ENCODE measurements around the gene C1orf141. TPM values are rescaled to one million over a fixed set of nuclear protein-coding genes. Genes with fewer than 3 reads are reported as not detected.

C1orf141 gene
- under 1 TPM in 1 of 2 donors, not detected in 1; 0.41 TPM for total RNA-seq

GRCh38 chr1:67134695-67135094 lies at the start of gene C1orf141:
Gene C1orf141 (minus strand): TSS chr1:67134970. CDS start chr1:67127240, 7,730 bp downstream.
- H3K9me3 Mint-ChIP-seq = no peaks in the 10 kb centered on the region
- DNase-seq (ENCODE audit: low spot score in 2 of 2) = no peak
- no peak within 1 kb of the TSS for H3K27ac Mint-ChIP-seq
- H3K36me3 Mint-ChIP-seq = no peaks in the 10 kb centered on the region
- peak; percentile 33 to 48 for ATAC-seq

GRCh38 chr1:67175530-67176087 lies 40.8 kb upstream of the C1orf141 start:
- ATAC-seq (peak; percentile 19 to 55), DNase-seq (ENCODE audit: low spot score in 2 of 2) (no peak)
- H3K36me3 Mint-ChIP-seq = peaks cover 5 to 66% of the 10 kb centered on the region in 2 donors
- peaks cover 8 to 20% of the 10 kb centered on the region in 2 donors for H3K9me3 Mint-ChIP-seq
- H3K27ac Mint-ChIP-seq = peak overlapping the region; percentile 88 to 100

GRCh38 chr1:67174716-67175284 lies 40.0 kb upstream of the C1orf141 start:
- Mint-ChIP-seq H3K36me3 (peaks cover 5 to 62% of the 10 kb centered on the region in 2 donors), H3K9me3 (peaks cover 8 to 18% of the 10 kb centered on the region in 2 donors), H3K27ac (peak overlapping the region; percentile 88 to 100)
- peak; percentile 60 for ATAC-seq
- DNase-seq (ENCODE audit: low spot score in 2 of 2) = no peak

GRCh38 chr1:67173988-67174387 lies 39.2 kb upstream of the C1orf141 start:
- H3K9me3 Mint-ChIP-seq = peaks cover 8 to 11% of the 10 kb centered on the region in 2 donors
- H3K36me3 Mint-ChIP-seq = peaks cover 5 to 53% of the 10 kb centered on the region in 2 donors
- DNase-seq (ENCODE audit: low spot score in 2 of 2) (no peak), ATAC-seq (no peak)
- H3K27ac Mint-ChIP-seq = peak overlapping the region in 1 of 2 donors; percentile 100

- DNase-seq (ENCODE audit: low spot score in 2 of 2) (no peak), ATAC-seq (peak; percentile 69 to 78)
- H3K9me3 Mint-ChIP-seq = peaks cover 8 to 11% of the 10 kb centered on the region in 2 donors
- H3K27ac Mint-ChIP-seq = peak overlapping the region; percentile 93 to 100
- peaks cover 5 to 49% of the 10 kb centered on the region in 2 donors for H3K36me3 Mint-ChIP-seq
Measured at GRCh38 chr1:67171978-67172377, 37.2 kb upstream of the C1orf141 start.

- peak; percentile 14 to 19 for ATAC-seq
- H3K36me3 Mint-ChIP-seq = peaks cover 5 to 45% of the 10 kb centered on the region in 2 donors
- H3K9me3 Mint-ChIP-seq = peaks cover 8 to 11% of the 10 kb centered on the region in 2 donors
- peak overlapping the region; percentile 93 to 100 for H3K27ac Mint-ChIP-seq
- no peak for DNase-seq (ENCODE audit: low spot score in 2 of 2)
Measured at GRCh38 chr1:67171574-67171955, 36.8 kb upstream of the C1orf141 start.

- H3K9me3 Mint-ChIP-seq = peaks cover 6 to 8% of the 10 kb centered on the region in 2 donors
- ATAC-seq = peak; percentile 3 to 6
- DNase-seq (ENCODE audit: low spot score in 2 of 2) = no peak
Measured at GRCh38 chr1:67170751-67171573, 36.2 kb upstream of the C1orf141 start.

GRCh38 chr1:67169932-67170331 lies 35.2 kb upstream of the C1orf141 start:
- H3K36me3 Mint-ChIP-seq = peaks cover 0 to 45% of the 10 kb centered on the region in 2 donors
- DNase-seq (ENCODE audit: low spot score in 2 of 2) (no peak), ATAC-seq (no peak)
- H3K9me3 Mint-ChIP-seq = peaks cover 2 to 3% of the 10 kb centered on the region in 2 donors
- peak overlapping the region in 1 of 2 donors; percentile 100 for H3K27ac Mint-ChIP-seq

More at GRCh38 chr1:67170751-67171573, 36.2 kb upstream of the C1orf141 start:
- Mint-ChIP-seq H3K27ac (peak overlapping the region; percentile 93 to 100), H3K36me3 (peaks cover 3 to 47% of the 10 kb centered on the region in 2 donors)

GRCh38 chr1:67169496-67169895 lies 34.7 kb upstream of the C1orf141 start:
- Mint-ChIP-seq H3K27ac (peak overlapping the region in 1 of 2 donors; percentile 100), H3K9me3 (no peaks in the 10 kb centered on the region), H3K36me3 (peaks cover 0 to 46% of the 10 kb centered on the region in 2 donors)
- ATAC-seq = no peak
- DNase-seq (ENCODE audit: low spot score in 2 of 2) = no peak

GRCh38 chr1:67166196-67166595 lies 31.4 kb upstream of the C1orf141 start, which contains the start of gene IL23R:
Gene IL23R (plus strand): TSS chr1:67166454. CDS start chr1:67168121, 1,667 bp downstream.
- ATAC-seq = peak; percentile 72 to 76
- Mint-ChIP-seq H3K36me3 (peaks cover 0 to 34% of the 10 kb centered on the region in 2 donors), H3K9me3 (no peaks in the 10 kb centered on the region), H3K27ac (peak within 1 kb of the TSS; percentile 70 to 96)
- peak; percentile 60 to 66 for DNase-seq (ENCODE audit: low spot score in 2 of 2)

GRCh38 chr1:67165468-67166041 lies 30.8 kb upstream of the C1orf141 start:
- DNase-seq (ENCODE audit: low spot score in 2 of 2) = no peak
- H3K27ac Mint-ChIP-seq = peak overlapping the region; percentile 70 to 96
- no peaks in the 10 kb centered on the region for H3K9me3 Mint-ChIP-seq
- H3K36me3 Mint-ChIP-seq = peaks cover 0 to 34% of the 10 kb centered on the region in 2 donors
- ATAC-seq = no peak

GRCh38 chr1:67162954-67163353 lies 28.2 kb upstream of the C1orf141 start:
- H3K27ac Mint-ChIP-seq = peak overlapping the region; percentile 78 to 99
- ATAC-seq = peak; percentile 76 to 83
- H3K36me3 Mint-ChIP-seq = peaks cover 0 to 25% of the 10 kb centered on the region in 2 donors
- DNase-seq (ENCODE audit: low spot score in 2 of 2) = peak; percentile 56 to 69
- no peaks in the 10 kb centered on the region for H3K9me3 Mint-ChIP-seq

- H3K27ac Mint-ChIP-seq = peak overlapping the region; percentile 71 to 92
- peaks cover 0 to 6% of the 10 kb centered on the region in 2 donors for H3K9me3 Mint-ChIP-seq
- peaks cover 0 to 12% of the 10 kb centered on the region in 2 donors for H3K36me3 Mint-ChIP-seq
- DNase-seq (ENCODE audit: low spot score in 2 of 2) (no peak), ATAC-seq (peak; percentile 77)
Measured at GRCh38 chr1:67159233-67159632, 24.5 kb upstream of the C1orf141 start.

- peak overlapping the region in 1 of 2 donors; percentile 58 for H3K27ac Mint-ChIP-seq
- H3K36me3 Mint-ChIP-seq = peaks cover 0 to 20% of the 10 kb centered on the region in 2 donors
- ATAC-seq (peak in 1 of 2 donors; percentile 9), DNase-seq (ENCODE audit: low spot score in 2 of 2) (no peak)
- H3K9me3 Mint-ChIP-seq = peaks cover 0 to 6% of the 10 kb centered on the region in 2 donors
Measured at GRCh38 chr1:67158401-67158800, 23.6 kb upstream of the C1orf141 start.

- ATAC-seq = no peak
- Mint-ChIP-seq H3K27ac (no peak overlapping the region), H3K9me3 (peaks cover 0 to 6% of the 10 kb centered on the region in 2 donors), H3K36me3 (peaks cover 0 to 23% of the 10 kb centered on the region in 2 donors)
- DNase-seq (ENCODE audit: low spot score in 2 of 2) = no peak
Measured at GRCh38 chr1:67150931-67151330, 16.2 kb upstream of the C1orf141 start.

- DNase-seq (ENCODE audit: low spot score in 2 of 2) (peak in 1 of 2 donors; percentile 54), ATAC-seq (peak; percentile 91 to 92)
- peak overlapping the region in 1 of 2 donors; percentile 80 for H3K27ac Mint-ChIP-seq
- H3K9me3 Mint-ChIP-seq = no peaks in the 10 kb centered on the region
- peaks cover 0 to 12% of the 10 kb centered on the region in 2 donors for H3K36me3 Mint-ChIP-seq
Measured at GRCh38 chr1:67149179-67149770, 14.5 kb upstream of the C1orf141 start.
